ENCODE data around the gene DFFB. TPM values are rescaled to one million over a fixed set of nuclear protein-coding genes. Genes with fewer than 3 reads are reported as not detected.

The DFFB gene
- total RNA-seq, 1 donor from 2014 or later = 8.5 TPM

- Histone ChIP-seq H3K27me3 (no peaks in the 10 kb centered on the region), H3K4me3 (no peak overlapping the region), H3K36me3 (peaks cover 59% of the 10 kb centered on the region), H3K9me3 (peaks cover 7% of the 10 kb centered on the region), H3K27ac (no peak overlapping the region), H3K4me1 (no peaks in the 10 kb centered on the region)
- ATAC-seq (no peak), DNase-seq (no peak)
- no peak for TF ChIP-seq CTCF (IDR thresholded peaks at IDR 0.05)
- intact Hi-C loops (cut with DNase I) = no loop called here
Measured at GRCh38 chr1:3874736-3875135, 17.5 kb downstream of the DFFB start.

- no peaks in the 10 kb centered on the region for H3K4me1 ChIP-seq
- DNase-seq (no peak), ATAC-seq (no peak)
- H3K4me3 ChIP-seq = no peak overlapping the region
- intact Hi-C loops (cut with DNase I) = no loop called here
- H3K27ac ChIP-seq = no peak overlapping the region
- peaks cover 7% of the 10 kb centered on the region for H3K9me3 ChIP-seq
- H3K27me3 ChIP-seq = no peaks in the 10 kb centered on the region
- no peak for TF ChIP-seq CTCF (IDR thresholded peaks at IDR 0.05)
- peaks cover 45% of the 10 kb centered on the region for H3K36me3 ChIP-seq
Measured at GRCh38 chr1:3876716-3877115, 19.4 kb downstream of the DFFB start.

GRCh38 chr1:3879099-3879498 is 21.8 kb downstream of the DFFB start:
- ATAC-seq = no peak
- Histone ChIP-seq H3K27me3 (no peaks in the 10 kb centered on the region), H3K36me3 (peaks cover 27% of the 10 kb centered on the region), H3K4me3 (no peak overlapping the region), H3K27ac (no peak overlapping the region), H3K9me3 (peaks cover 7% of the 10 kb centered on the region), H3K4me1 (no peaks in the 10 kb centered on the region)
- DNase-seq = no peak
- intact Hi-C loops (cut with DNase I) = no loop called here
- no peak for TF ChIP-seq CTCF (IDR thresholded peaks at IDR 0.05)

GRCh38 chr1:3879787-3880428 is 22.6 kb downstream of the DFFB start:
- DNase-seq (no peak), ATAC-seq (no peak)
- TF ChIP-seq CTCF (IDR thresholded peaks at IDR 0.05) = no peak
- no peaks in the 10 kb centered on the region for H3K4me1 ChIP-seq
- H3K9me3 ChIP-seq = peaks cover 7% of the 10 kb centered on the region
- H3K4me3 ChIP-seq = no peak overlapping the region
- peaks cover 28% of the 10 kb centered on the region for H3K36me3 ChIP-seq
- intact Hi-C loops (cut with DNase I) = no loop called here
- H3K27ac ChIP-seq = no peak overlapping the region
- H3K27me3 ChIP-seq = no peaks in the 10 kb centered on the region

- H3K36me3 ChIP-seq = peaks cover 25% of the 10 kb centered on the region
- no peak for ATAC-seq
- no peak for TF ChIP-seq CTCF (IDR thresholded peaks at IDR 0.05)
Measured at GRCh38 chr1:3880429-3881192, 23.3 kb downstream of the DFFB start.

More at GRCh38 chr1:3880429-3881192, 23.3 kb downstream of the DFFB start:
- Histone ChIP-seq H3K4me3 (no peak overlapping the region), H3K9me3 (peaks cover 7% of the 10 kb centered on the region), H3K27me3 (no peaks in the 10 kb centered on the region), H3K4me1 (no peaks in the 10 kb centered on the region), H3K27ac (no peak overlapping the region)
- no peak for DNase-seq
- intact Hi-C loops (cut with DNase I) = no loop called here
